MM.1S (cell line): ENCODE results near the gene CSTPP1.

Experiments
- DNase-seq: peaks from one replicate; pipeline ENCODE4 v3.0.0-alpha.2; 2015
- H2AFZ ChIP-seq: fragments of 300-600 bp; sonication (generic); 2 replicates; pipeline ENCODE4 v1.6.0; 2016; ENCODE audit warnings: antibody characterized with exemption, low read length
- H3F3A ChIP-seq: fragments of 300-600 bp; sonication (generic); 2 replicates; pipeline ENCODE4 v1.6.1; 2016; ENCODE audit warnings: mild to moderate bottlenecking, antibody characterized with exemption, low read length, moderate library complexity, mixed read lengths; ENCODE audit not compliant: insufficient read depth
- H3K27ac ChIP-seq: fragments of 300-600 bp; sonication (generic); 2 replicates; pipeline ENCODE4 v1.5.1; 2016; ENCODE audit warnings: mild to moderate bottlenecking, low read length
- H3K27me3 ChIP-seq: fragments of 300-600 bp; sonication (generic); replicated peaks from 2 replicates; pipeline ENCODE4 v1.6.0; 2016; ENCODE audit warnings: low read length; ENCODE audit not compliant: insufficient read depth
- H3K36me3 ChIP-seq: fragments of 300-600 bp; sonication (generic); replicated peaks from 2 replicates; pipeline ENCODE4 v1.6.1; 2016; ENCODE audit warnings: mild to moderate bottlenecking, low read length, mixed read lengths; ENCODE audit not compliant: insufficient read depth
- H3K4me1 ChIP-seq: fragments of 300-600 bp; sonication (generic); 2 replicates; pipeline ENCODE4 v1.6.1; 2016; ENCODE audit warnings: low read length, mixed read lengths
- H3K4me2 ChIP-seq: fragments of 300-600 bp; sonication (generic); 2 replicates; pipeline ENCODE4 v1.6.0; 2016; ENCODE audit warnings: low read depth, low read length
- H3K4me3 ChIP-seq: fragments of 300-600 bp; sonication (generic); 2 replicates; pipeline ENCODE4 v1.5.1; 2016; ENCODE audit warnings: low read length, mixed read lengths
- H3K79me2 ChIP-seq: fragments of 300-600 bp; sonication (generic); 2 replicates; pipeline ENCODE4 v1.6.1; 2016; ENCODE audit warnings: mixed run types, low read length, mixed read lengths
- H3K9ac ChIP-seq: fragments of 300-600 bp; sonication (generic); 2 replicates; pipeline ENCODE4 v1.6.1; 2016; ENCODE audit warnings: low read length, mixed read lengths
- H3K9me2 ChIP-seq: fragments of 300-600 bp; sonication (generic); replicated peaks from 2 replicates; pipeline ENCODE4 v1.6.1; 2016; ENCODE audit warnings: mild to moderate bottlenecking, low read length, mixed read lengths; ENCODE audit not compliant: insufficient read depth
- H3K9me3 ChIP-seq: fragments of 300-600 bp; sonication (generic); replicated peaks from 2 replicates; pipeline ENCODE4 v1.6.1; 2016; ENCODE audit warnings: mild to moderate bottlenecking, low read length, mixed read lengths; ENCODE audit not compliant: insufficient read depth
- H4K20me1 ChIP-seq: fragments of 300-600 bp; sonication (generic); 2 replicates; pipeline ENCODE4 v1.6.1; 2016; ENCODE audit warnings: mild to moderate bottlenecking, low read length, moderate library complexity, mixed read lengths; ENCODE audit not compliant: insufficient read depth
- EZH2 ChIP-seq: fragments of 300-600 bp; sonication (generic); optimal IDR thresholded peaks from 2 replicates; pipeline ENCODE3; 2017; ENCODE audit warnings: low read depth, mild to moderate bottlenecking, antibody characterized with exemption, low read length, mixed read lengths
- EZH2phosphoT487 ChIP-seq: fragments of 300-600 bp; sonication (generic); IDR thresholded peaks from 2 replicates; pipeline ENCODE4 v1.6.1; 2018; ENCODE audit warnings: antibody characterized with exemption, low read length
- TF ChIP-seq, protein P1 (sequence below): fragments of 300-600 bp; sonication (generic); IDR thresholded peaks from 2 replicates; pipeline ENCODE4 v1.5.1; 2016; ENCODE audit warnings: antibody characterized with exemption, low read length, mixed read lengths

The CSTPP1 gene, protein sequence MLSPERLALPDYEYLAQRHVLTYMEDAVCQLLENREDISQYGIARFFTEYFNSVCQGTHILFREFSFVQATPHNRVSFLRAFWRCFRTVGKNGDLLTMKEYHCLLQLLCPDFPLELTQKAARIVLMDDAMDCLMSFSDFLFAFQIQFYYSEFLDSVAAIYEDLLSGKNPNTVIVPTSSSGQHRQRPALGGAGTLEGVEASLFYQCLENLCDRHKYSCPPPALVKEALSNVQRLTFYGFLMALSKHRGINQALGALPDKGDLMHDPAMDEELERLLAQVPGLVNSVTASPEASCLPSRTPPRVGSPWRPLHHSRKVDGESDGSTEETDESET

DNA sequence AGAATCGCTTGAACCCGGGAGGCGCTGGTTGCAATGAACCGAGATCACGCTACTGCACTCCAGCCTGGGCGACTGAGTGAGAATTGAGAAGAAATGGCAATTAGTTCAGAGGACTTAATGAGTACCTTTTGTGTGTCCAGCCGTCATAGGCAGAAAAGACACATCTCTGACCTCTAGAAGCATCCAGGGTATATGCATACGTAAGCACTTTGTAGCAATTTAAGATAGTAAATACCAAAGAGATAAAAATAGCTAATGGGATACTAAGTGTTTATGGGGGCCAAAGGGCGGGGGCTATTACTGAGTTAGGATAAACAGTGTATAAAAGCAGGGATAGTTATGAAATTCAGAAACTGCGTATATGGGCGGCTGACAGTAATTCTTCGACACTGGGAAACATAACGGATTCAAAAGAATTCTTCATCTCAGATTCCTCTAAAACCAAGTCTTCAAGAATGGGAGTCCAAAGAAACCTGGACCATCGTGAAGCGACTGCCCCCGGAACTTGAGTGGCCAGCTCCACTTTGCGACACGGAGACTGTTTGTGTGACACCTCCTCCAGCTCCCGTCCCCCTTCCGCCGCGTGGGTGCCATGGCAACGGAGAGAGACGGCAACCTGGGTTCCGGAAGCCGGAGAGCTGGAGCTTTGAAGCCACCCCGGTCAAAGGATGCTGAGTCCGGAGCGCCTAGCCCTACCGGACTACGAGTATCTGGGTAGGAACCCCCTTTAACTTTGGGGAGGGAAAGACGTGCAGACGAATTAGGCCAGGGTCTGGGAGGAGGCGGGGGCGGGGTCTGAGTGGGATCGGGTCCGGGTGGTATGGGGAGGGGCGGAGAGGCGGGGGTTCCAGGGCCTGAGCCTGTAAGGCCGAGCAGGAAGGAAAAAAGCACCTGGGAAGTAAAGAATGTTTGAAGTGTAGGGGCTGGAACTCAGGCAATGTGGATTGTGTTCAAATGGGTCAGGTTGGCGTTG lies at the start of gene CSTPP1:
Gene CSTPP1 (plus strand): TSS at position 624 of the 973 bp plus-strand sequence. CDS start 45 bp downstream, at position 669.
- Histone ChIP-seq H2AFZ (peak within 1 kb of the TSS; percentile 99), H3K9ac (peak within 1 kb of the TSS; percentile 40; the same call in 1 of the 2 replicates), H3K27me3 (no peaks in the 10 kb centered on the region), H3K27ac (no peak within 1 kb of the TSS), H4K20me1 (no peaks in the 10 kb centered on the region), H3F3A (no peaks in the 10 kb centered on the region), H3K36me3 (no peaks in the 10 kb centered on the region), H3K9me3 (no peaks in the 10 kb centered on the region), H3K4me1 (0 out of 2 replicates have a peak, but pooled peaks cover 8% of the 10 kb centered on the region), H3K9me2 (no peaks in the 10 kb centered on the region), H3K4me3 (peak within 1 kb of the TSS; percentile 78), H3K4me2 (peak within 1 kb of the TSS; percentile 96), H3K79me2 (peaks cover 6% of the 10 kb centered on the region; the same call in 1 of the 2 replicates)
- DNase-seq: peak; percentile 91
- no peak for TF ChIP-seq EZH2
- TF ChIP-seq, protein P1, sequence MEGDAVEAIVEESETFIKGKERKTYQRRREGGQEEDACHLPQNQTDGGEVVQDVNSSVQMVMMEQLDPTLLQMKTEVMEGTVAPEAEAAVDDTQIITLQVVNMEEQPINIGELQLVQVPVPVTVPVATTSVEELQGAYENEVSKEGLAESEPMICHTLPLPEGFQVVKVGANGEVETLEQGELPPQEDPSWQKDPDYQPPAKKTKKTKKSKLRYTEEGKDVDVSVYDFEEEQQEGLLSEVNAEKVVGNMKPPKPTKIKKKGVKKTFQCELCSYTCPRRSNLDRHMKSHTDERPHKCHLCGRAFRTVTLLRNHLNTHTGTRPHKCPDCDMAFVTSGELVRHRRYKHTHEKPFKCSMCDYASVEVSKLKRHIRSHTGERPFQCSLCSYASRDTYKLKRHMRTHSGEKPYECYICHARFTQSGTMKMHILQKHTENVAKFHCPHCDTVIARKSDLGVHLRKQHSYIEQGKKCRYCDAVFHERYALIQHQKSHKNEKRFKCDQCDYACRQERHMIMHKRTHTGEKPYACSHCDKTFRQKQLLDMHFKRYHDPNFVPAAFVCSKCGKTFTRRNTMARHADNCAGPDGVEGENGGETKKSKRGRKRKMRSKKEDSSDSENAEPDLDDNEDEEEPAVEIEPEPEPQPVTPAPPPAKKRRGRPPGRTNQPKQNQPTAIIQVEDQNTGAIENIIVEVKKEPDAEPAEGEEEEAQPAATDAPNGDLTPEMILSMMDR: no peak
- TF ChIP-seq EZH2phosphoT487: no peak

GRCh38 chr11:46888636-46889035 lies 47.9 kb upstream of the CSTPP1 start:
- Histone ChIP-seq H3F3A (no peaks in the 10 kb centered on the region), H3K9ac (no peak overlapping the region), H3K4me1 (no peaks in the 10 kb centered on the region), H3K27ac (no peak overlapping the region), H3K9me2 (no peaks in the 10 kb centered on the region), H3K9me3 (no peaks in the 10 kb centered on the region), H2AFZ (no peak overlapping the region), H3K4me3 (no peak overlapping the region), H3K27me3 (no peaks in the 10 kb centered on the region), H3K79me2 (no peaks in the 10 kb centered on the region), H3K36me3 (no peaks in the 10 kb centered on the region), H4K20me1 (no peaks in the 10 kb centered on the region), H3K4me2 (no peak overlapping the region)
- DNase-seq: no peak
- TF ChIP-seq EZH2: no peak
- TF ChIP-seq, protein P1: no peak
- no peak for TF ChIP-seq EZH2phosphoT487

DNA sequence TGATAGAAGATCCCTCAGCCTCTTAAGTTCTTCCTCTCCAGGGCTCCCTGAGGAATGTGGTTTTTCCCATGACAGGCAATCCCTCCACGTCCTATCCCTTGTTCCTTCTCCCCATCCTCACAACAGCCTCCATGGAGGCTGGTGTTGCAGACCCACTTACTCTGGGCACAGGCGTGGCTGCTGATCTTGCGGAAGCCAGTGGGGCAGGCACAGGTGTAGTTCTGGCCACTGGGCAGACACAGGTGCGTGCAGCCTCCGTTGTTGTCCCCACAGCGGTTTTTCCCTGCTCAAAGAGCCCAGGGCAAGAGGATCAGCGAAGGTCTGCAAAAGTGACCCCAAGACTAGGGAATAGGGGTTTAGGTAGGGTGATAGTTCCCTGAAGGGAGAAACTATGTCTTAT lies 47.3 kb upstream of the CSTPP1 start:
- Histone ChIP-seq H3K9me3 (no peaks in the 10 kb centered on the region), H3F3A (no peaks in the 10 kb centered on the region), H3K27ac (no peak overlapping the region), H2AFZ (no peak overlapping the region), H4K20me1 (no peaks in the 10 kb centered on the region), H3K9me2 (no peaks in the 10 kb centered on the region), H3K79me2 (no peaks in the 10 kb centered on the region), H3K4me2 (no peak overlapping the region), H3K4me1 (no peaks in the 10 kb centered on the region), H3K9ac (no peak overlapping the region), H3K4me3 (no peak overlapping the region), H3K27me3 (no peaks in the 10 kb centered on the region), H3K36me3 (no peaks in the 10 kb centered on the region)
- no peak for DNase-seq
- TF ChIP-seq EZH2phosphoT487: no peak
- TF ChIP-seq, protein P1: no peak
- TF ChIP-seq EZH2: no peak
